CD4-positive, alpha-beta T cell treated with Interleukin-15 for 4 hours (primary cell): ENCODE data around the gene DPP4.

Experiments used
- DNase-seq: peaks from one replicate; pipeline ENCODE4 v3.0.0-alpha.2; 2020; ENCODE audit warnings: low spot score

DPP4 gene

DNA sequence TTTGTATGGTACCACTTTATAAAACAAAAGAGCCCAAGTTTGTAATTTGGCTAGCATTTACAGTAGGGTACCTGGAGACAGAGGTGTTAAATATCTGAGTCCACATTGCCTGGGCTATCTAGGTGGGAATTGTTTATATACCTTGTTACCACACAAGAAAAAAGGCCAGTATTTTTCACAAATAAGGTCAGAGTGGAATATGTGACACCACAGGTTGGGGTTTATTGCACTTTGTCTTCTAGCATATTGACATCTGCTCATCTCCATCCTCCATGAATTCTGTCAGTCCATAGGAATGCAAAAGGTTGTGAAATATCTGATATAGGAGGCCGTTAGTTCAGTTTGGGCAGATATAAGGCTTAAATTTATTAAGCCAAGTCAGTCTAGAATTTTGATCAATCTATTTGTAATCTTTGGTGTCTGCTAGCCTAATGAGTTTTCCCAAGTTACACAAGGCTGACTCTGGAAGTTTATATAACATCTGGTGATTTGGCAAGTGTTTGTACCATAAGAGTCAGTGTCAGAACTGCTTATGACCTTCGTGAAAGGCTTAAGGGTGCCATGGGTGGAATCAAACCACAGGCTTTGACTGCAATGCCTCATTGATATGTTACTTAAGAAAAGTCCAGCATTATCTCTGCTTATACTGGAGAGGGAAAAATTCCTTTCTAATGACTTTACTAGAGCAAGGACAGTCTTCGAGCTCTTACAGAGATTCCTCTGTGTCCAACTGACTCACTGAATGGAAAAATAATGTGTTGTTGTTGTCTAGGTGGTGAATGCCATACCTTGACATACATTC is 11.3 kb upstream of the DPP4 start:
- DNase-seq, result no peak

DNA sequence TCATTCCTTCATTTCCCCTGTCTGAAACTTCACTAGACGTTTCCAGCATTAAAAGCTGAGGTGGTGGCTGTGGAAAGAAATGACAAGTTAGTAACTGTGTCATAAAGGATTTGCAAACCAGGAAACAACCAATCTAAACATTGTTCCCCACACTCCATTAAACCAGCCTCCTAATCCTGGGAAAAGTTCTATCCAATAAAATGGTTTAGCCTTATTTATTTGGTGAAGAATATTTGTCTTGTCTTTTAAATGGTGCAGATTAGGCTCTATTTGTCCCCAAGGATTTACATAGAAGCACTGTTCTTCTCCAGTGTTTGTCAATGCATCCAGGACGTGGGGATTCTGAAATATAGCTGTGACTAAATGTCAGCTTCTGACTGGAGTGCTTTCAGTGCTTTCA is 10.5 kb upstream of the DPP4 start:
- DNase-seq, result no peak

DNA sequence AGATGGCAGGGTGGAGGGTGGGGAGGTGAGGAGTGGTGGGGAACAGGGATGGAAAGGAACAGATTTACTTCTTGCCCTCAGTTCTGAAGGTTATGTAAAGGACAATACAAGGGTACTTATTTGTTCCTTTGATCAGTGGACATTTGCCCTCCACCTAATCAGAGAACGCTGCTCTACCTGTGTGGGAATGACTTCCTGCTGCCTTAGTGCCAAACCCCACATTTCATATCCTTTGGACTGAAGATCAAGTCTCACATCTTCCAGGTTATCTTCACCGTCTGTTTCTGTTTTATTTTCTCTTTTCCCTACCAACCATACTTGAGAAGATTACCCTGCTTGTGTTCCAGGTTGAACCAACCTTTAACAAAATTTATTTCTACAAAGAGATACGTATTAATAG is 8.7 kb upstream of the DPP4 start:
- no peak for DNase-seq

DNA sequence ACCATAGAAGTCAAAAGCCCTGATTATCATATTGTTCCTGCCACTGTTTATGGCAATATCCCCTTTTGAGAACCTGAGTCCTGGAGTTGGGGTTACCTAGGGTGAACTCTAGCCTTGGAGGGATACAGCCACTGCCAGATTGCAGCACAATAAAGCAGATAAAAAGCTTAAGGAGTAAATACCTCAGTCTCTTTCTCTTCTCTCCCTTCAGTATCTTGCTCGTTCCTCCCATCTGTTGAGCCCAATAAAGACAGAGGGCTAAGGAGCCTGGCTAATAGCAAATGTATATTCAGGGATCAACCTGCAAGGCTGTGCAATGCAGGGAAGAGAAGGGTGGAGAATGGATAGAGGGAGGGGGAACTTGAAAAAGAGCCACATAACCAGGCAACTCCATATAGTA is 8.0 kb upstream of the DPP4 start:
- DNase-seq, result no peak

DNA sequence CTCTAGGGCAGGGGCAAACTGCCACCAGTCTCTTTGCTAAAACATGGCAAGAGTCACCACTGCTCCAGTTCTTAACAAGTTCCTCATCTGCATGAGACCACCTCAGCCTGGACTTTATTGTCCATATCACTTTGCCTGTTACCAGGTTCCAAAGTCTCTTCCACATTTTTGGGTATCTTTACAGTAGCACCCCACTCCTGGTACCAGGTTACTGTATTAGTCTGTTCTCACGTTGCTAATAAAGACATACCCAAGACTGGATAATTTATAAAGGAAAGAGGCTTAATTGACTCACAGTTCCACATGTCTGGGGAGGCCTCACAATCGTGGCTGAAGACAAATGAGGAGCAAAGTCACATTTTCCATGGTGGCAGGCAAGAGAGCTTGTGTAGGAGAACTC is 5.5 kb upstream of the DPP4 start:
- no peak for DNase-seq

DNA sequence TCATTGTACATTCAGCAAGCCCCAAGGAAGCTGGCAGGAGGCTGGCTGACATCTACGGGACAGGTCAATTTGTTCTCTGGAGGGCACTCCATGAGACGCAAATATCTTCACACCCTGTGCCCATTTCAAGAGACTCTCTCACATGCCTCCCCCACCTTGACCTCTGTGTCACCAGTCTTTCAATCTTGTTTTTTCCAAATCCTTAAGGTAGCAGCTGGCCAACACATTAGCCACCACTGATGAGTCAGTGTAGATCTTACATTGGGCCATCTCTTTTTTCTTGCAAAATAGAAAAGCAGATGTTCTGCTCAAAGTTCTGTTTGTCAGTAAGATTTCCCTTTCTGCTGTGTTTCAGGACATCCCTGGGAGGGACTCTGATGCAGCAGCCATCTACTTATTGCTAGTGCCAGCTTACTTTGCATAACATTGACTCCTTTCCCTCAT is 1.7 kb upstream of the DPP4 start:
- DNase-seq, result no peak

DNA sequence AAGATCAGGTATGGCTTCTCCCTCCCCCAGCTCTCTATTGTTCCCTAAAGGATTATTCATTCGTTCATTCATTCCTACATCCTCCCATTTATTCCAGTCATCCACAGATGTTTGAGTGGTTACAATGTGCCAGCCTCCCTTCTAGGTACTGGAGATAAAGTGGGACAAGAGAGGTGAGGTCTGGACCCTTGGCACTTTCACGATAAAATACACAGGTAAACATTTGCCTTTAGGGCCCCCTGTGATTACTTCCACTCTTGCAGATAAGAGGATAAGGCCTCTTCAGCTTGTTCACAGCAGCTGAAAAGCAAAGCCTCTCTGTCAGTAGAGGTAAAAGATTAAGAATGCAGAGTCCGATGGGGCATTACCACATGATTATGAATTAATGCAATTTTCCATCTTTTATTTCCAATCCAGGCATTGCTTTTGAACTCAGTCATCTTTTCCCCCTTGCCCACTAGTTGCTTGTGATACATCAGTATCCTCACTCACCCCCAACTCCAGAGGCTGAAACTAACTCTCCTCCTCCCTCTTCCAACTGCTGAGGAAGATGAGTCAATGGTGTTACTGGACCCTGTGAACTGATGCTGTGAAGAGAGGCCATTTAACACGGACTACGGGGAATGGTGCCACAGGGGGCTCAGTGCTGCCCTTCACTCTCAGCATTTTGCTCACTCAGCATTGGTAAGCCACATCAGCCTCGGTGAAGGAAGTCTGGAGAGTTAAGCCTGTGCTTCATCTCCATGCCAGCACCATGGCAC is 1.1 kb upstream of the DPP4 start:
- no peak for DNase-seq

DNA sequence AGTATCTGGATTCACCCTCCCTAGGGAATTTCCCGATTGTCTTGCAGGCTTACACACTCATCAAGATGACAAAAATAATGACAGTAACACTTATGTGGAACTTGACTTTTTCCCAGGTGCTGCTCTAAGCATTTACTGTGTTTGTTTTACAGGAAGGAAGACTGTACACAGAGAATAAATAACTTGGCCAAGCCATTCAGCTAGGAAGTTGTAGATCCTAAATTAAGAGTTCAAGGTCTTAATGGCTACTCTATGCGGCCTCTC is 549 bp upstream of the DPP4 start:
- DNase-seq, result no peak

DNA sequence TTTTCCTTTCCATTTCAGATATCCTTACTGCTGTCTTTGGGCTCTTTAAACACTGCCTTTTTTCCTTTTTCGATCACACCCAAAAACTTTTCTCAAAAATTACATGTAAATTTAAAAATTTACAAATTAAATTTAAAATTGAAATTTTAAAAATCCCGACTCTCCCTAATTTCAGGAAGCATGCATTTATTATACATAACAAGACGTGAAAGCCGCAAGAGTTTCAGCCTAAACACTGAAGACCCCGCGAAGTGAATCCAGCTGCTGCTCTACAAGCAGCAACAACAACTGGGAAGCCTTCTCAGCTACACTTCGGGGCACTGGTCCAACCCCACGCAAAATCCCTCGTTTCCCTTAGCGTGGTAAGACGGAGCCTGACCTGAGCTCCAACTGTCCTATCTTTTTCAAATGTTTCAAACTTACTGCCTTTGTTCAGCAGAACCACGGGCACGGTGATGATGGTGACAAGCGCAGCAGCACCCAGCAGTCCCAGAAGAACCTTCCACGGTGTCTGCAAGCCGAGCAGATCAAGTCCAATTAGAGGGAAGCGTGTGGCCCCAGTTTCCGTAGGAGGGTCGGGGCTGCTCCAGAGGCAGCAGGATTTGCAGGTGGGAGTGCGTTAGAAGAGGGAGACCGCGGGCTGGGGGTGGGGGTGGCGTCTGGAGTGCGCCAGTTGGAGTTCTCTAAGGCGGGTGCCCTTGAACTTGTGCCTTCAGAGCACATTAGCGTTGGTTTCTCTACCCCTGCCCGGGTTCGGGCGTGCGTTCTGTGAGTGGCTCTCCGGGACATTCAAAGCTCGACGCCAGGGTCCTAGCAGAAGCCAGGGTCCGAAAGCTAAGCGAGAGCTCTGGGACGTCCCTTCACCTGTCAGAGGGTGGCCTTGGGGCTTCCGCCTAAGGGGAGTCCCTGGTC is 783 bp downstream of the DPP4 start:
- peak; percentile 13 for DNase-seq

DNA sequence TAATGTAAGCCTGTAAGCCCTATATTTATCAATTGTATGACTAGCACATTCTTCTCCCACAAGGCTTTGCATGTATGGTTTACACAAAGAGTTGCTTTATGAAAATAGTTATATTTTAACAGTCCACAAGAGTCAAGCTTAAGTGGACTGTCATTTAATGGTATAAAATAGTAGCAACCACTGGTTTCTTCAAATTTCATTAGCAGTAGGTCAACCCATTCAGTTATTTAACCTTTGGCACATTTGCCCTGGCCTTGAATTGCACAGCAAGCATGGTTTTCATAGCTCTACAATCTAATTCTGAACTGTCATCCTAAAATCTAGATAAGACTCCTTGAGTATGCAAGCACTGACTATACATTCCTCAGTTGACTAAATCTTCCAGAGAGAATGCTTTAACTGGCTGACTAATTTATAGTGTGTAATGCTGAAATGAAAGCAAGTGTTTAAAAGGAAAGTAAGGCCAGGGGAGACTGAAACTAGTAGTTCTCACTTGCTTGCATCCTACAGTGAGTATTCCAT is 1.8 kb downstream of the DPP4 start:
- peak; percentile 26 for DNase-seq

DNA sequence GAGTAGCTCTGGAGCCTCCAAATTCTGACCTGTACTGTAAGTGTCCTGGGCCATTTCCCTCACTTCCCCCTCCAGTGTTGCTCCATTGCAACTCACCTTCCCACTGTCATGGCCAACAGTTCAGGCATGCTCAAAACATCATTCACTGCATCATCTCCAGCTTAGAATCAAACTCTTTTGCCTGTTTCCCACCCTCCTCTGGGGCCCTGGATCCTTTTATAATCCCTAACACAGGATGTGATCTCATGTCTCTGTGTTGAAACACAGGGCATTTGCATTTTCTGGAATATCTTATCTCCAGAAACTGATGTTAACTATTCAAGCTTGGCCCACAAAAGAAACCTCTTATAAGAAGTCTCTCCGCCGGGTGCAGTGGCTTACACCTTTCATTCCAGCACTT is 3.0 kb downstream of the DPP4 start:
- no peak for DNase-seq

DNA sequence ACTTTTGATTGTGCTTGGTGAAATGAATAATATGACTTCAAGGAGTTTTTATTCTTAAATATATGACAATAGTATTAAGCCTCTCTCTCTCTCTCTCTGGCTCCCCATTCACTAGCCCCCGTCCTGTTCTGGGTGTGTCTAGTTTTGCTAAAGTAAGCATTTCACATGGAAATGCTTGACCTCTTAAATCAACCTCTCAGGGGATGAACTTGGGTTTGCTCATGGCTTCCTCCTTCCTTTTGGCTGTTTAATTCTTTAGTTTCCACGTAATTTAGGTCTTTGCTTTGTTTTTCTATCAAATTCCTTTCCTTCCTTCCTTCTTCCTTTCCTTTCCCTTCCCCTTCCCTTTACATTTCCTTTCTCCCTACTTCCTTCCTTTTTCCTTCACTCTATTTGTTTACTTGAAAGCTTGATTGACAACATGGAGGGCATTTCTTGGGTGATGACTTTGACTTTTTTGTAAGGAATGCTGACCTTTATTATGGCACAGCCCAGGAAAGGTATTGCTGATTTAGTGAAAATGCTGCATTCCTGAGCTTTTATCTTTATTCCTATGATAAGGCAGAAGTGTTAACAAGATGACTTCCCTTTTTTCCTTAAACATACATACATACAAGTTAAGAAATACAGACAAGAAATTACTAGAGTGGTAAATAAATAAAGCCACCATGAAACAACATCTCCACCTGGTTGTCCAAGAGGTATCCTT is 3.6 kb downstream of the DPP4 start:
- no peak for DNase-seq

DNA sequence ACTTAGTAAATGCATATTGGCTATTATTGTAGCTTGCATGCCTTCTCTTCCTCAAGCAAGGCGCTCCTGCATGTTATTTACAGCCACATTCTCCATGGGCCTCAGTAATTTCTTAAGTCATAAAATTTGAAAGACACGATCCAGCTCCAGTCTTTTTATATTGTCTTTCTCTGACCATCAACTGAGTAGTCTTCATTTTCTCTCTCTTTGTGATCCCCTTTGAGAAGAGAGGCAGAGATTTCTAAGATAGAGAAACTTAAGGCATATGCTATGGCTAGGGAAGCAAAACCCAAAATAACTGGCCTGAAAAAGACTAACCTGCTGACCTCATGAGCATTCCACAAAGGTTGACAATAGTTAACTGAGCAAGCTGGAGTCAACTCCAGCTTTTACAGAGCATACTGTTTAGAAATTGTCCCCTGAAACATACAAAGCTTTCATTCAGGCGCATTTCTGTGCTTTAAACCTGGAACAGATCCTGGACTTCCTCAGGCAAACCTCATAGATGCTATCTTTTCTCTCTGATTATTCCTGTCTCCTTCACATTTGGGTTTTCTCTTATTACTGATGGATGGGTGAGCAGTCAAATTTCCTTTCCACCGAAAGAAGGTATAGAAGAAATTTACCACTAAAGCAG is 4.6 kb downstream of the DPP4 start:
- DNase-seq, result no peak

DNA sequence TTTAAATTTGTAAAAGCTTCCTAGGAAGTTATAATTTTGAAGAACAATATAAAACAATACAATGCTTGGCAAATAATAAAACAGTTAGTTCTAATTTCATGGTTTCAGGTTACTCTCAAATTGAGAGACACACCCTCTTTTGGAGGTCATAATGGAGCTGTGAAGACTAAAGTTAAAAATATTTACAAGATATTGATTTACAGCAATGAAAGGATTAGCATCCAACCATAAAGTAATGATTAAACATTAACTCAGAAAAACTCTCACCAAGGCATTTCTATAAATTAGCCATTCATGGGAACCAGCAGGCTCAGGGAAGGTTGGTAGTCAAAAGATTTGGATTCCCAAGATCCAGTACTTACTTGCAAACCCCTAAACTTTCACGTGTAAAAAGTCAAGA is 6.4 kb downstream of the DPP4 start:
- no peak for DNase-seq

DNA sequence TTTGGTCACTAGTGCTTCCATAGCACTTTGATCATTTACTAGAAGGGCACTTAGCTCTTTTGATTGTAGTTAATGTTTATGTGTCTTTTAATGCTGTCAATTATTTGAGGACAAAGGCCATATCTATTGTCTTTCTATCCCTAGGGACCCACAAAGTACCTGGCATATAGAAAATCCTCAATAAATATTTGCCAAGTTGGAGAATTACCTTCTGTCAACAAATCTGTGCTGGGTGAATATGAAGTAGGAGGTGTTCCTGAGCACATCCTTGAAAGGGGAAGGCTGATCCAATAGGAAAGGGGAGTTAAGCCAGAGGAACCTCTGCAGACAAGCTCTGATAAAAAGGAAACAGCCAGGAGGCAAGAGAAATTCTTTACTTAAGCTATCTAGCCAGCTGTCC is 8.2 kb downstream of the DPP4 start:
- no peak for DNase-seq

DNA sequence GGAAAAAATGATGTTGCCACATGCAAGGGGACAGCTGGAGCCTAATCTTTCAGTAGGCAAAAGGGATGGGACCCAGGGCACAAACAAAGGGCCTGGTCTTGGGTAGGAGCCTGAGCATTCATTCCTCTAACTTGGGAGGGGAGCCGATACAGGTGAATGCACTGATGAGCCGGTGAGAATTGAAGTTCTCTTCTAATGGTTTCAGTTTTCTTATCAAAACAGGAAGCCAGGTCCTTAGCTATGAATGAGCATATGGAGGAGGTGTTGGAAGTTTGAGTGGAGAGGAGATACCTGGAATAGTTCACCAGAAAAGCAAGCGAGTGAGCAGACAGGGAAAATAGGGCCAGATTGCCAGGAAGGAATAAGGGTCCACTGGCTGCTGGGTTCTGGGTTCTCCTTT is 10.1 kb downstream of the DPP4 start:
- peak; percentile 16 for DNase-seq

DNA sequence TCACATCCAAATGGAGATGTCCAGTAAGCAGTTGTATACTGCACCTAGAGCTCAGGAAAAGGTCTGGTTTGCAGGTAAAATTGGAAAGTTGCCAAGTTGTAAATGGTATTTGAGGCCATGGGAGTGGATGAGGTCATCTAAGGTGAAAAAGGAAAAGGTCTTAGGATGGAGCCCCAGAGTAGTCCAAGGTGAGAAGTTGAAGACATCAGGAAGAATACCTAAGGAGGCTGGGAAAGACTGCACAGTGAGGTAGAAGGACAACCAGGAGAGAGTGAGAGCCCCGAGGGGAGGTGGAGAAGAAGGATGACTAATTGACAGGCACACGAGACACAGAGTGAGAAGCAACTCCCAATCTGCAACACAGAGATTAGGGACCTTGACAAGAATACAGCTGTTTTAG is 10.7 kb downstream of the DPP4 start:
- DNase-seq, result no peak

DNA sequence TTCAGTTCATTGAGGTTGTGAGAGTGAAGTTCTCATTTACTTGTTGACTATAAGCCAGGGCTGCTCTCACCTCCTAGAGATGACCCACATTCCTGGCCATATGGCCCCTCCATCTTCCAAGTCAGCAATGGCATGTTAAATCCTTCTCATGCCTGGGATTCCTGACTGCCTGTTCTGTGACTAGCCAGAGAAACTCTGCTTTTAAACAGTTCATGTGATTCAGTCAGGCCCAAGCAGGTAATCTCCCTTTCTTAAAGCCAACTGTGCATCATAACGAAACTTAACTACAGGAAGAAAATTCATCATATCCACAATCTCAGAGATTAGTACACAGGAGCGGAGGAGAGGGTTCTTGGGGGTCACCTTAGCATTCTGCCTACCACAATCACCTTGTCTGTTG is 11.5 kb downstream of the DPP4 start:
- DNase-seq, result no peak

DNA sequence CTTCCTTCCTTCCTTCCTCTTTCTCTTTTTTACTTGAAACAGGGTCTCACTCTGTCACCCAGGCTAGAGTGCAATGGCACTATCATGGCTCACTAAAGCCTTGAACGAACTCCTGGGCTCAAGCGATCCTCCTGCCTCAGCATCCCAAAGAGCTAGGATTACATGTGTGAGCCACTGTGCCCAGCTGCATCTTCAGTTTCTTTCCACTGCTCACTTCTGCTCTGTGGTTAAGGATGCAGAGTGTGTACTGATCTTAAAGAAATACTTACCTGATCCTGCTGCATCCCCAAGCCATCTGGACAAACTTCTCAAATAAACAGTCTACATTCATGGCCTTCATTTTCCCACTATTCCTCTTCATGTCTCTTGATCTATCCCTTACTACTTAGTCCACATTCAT is 13.0 kb downstream of the DPP4 start:
- no peak for DNase-seq

DNA sequence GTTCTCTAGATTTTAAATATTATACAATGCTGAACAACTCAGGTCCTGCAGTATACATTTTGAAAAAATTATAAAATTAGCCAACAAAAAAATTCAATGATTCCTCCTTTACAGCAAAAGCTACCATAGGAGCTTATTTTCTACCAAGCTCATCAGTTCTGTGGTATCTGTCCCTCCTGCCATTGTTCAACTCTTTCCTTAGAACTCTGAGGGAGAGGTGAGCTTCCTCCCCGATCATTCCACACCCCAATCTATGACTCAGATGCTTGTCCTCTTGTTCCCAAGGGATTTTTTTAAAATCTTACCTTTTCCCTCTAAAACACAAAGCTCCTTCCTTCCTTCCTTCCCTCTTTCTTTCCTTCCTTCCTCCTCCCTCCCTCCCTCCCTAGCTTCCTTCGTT is 13.5 kb downstream of the DPP4 start:
- no peak for DNase-seq

DNA sequence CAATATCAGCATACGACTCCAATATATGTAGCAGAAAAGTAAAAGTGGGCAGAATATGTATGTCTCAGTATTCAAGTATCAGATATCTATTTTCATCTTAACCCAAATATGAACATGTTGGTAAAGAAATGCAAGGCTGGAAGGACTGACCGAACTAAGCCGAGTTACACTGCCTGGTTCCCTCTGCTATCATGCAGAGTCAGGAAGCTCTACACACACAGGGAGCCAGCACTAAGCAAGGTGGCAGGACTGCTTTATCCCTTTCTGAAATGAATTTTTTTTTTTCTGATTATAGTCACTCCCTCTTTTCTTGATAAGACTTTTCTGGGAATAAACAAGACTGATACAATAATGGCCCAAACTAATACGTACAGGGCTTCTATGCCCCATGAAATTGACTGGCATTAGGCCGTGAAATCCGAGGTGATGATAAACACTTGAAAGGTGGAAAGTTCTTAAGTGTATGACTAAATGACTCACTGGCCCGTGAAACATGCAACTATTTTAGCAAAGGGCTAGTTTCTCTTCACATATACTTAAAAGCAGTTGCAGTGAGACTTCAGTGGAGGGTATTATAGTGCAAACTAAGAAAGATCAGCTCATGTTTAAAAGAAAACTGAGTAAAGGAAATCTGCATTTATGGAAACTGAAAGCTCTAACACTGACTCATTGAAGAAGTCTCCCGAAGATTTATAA is 14.9 kb downstream of the DPP4 start:
- peak; percentile 71 for DNase-seq
